ENCODE data around the gene PRMT1. TPM values are rescaled to one million over a fixed set of nuclear protein-coding genes. Genes with fewer than 3 reads are reported as not detected.

PRMT1 gene
- total and polyA plus RNA-seq, 9 of the 15 experiments (the other 6 are each of a cell fraction or from before 2014, with no cell fraction given) = 13.3 to 464 (median 326) TPM

GRCh38 chr19:49672131-49672919 is 4.7 kb upstream of the PRMT1 start (continued):
- TF ChIP-seq SIN3A (IDR thresholded peaks at IDR 0.05; ENCODE audit: borderline replicate concordance in 2 of 2, control insufficient read depth in 1 of 2, low read depth in 2 of 2, low read length in 2 of 2) (peak in 1 of 2 experiments; percentile 32; a peak in 1 of 4 replicates), ZNF133 (CRISPR knock-in tag; IDR thresholded peaks at IDR 0.05) (no peak), THRB (CRISPR knock-in tag; conservative IDR thresholded peaks at IDR 0.05) (0 out of 2 replicates have a peak, but pooled peaks have one; percentile 64), CBX8 (IDR thresholded peaks at IDR 0.05; ENCODE audit: borderline replicate concordance, extremely low read depth, low read depth, low read length, poor library complexity, severe bottlenecking) (no peak), BRD9 (IDR thresholded peaks at IDR 0.05; ENCODE audit: low read depth, partially characterized antibody) (peak; percentile 82), TAF9B (IDR thresholded peaks at IDR 0.05; ENCODE audit: partially characterized antibody) (no peak), RBBP5 (IDR thresholded peaks at IDR 0.05; ENCODE audit: borderline replicate concordance, insufficient read depth, low read length, poor library complexity, severe bottlenecking) (no peak), TEAD2 (tag; IDR thresholded peaks at IDR 0.05) (no peak), NCOA4 (IDR thresholded peaks at IDR 0.05; ENCODE audit: partially characterized antibody) (no peak), KLF6 (CRISPR knock-in tag; IDR thresholded peaks at IDR 0.05; ENCODE audit: borderline replicate concordance) (no peak), ZNF212 (CRISPR knock-in tag; IDR thresholded peaks at IDR 0.05) (no peak), DNMT1 (IDR thresholded peaks at IDR 0.05) (no peak), ADNP (tag; IDR thresholded peaks at IDR 0.05) (no peak), ZNF184 (CRISPR knock-in tag; IDR thresholded peaks at IDR 0.05) (no peak), NEUROD1 (IDR thresholded peaks at IDR 0.05; ENCODE audit: borderline replicate concordance, low read depth, low read length, partially characterized antibody) (peak; percentile 43), TCF3 (CRISPR knock-in tag; IDR thresholded peaks at IDR 0.05) (peak; percentile 6; the same call in 1 of the 2 replicates), SPI1 (IDR thresholded peaks at IDR 0.05; ENCODE audit: borderline replicate concordance, low read depth, low read length) (no peak), ZNF551 (CRISPR knock-in tag; IDR thresholded peaks at IDR 0.05) (no peak)
- TF ChIP-seq, protein P1, sequence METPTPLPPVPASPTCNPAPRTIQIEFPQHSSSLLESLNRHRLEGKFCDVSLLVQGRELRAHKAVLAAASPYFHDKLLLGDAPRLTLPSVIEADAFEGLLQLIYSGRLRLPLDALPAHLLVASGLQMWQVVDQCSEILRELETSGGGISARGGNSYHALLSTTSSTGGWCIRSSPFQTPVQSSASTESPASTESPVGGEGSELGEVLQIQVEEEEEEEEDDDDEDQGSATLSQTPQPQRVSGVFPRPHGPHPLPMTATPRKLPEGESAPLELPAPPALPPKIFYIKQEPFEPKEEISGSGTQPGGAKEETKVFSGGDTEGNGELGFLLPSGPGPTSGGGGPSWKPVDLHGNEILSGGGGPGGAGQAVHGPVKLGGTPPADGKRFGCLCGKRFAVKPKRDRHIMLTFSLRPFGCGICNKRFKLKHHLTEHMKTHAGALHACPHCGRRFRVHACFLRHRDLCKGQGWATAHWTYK (CRISPR knock-in tag; IDR thresholded peaks at IDR 0.05) = 0 out of 2 replicates have a peak, but pooled peaks have one; percentile 23
- TF ChIP-seq, protein P2, sequence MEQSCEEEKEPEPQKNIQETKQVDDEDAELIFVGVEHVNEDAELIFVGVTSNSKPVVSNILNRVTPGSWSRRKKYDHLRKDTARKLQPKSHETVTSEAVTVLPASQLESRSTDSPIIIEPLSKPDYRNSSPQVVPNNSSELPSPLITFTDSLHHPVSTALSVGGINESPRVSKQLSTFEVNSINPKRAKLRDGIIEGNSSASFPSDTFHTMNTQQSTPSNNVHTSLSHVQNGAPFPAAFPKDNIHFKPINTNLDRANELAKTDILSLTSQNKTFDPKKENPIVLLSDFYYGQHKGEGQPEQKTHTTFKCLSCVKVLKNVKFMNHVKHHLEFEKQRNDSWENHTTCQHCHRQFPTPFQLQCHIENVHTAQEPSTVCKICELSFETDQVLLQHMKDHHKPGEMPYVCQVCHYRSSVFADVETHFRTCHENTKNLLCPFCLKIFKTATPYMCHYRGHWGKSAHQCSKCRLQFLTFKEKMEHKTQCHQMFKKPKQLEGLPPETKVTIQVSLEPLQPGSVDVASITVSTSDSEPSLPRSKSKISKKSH (CRISPR knock-in tag; IDR thresholded peaks at IDR 0.05) = no peak
- TF ChIP-seq, protein P3, sequence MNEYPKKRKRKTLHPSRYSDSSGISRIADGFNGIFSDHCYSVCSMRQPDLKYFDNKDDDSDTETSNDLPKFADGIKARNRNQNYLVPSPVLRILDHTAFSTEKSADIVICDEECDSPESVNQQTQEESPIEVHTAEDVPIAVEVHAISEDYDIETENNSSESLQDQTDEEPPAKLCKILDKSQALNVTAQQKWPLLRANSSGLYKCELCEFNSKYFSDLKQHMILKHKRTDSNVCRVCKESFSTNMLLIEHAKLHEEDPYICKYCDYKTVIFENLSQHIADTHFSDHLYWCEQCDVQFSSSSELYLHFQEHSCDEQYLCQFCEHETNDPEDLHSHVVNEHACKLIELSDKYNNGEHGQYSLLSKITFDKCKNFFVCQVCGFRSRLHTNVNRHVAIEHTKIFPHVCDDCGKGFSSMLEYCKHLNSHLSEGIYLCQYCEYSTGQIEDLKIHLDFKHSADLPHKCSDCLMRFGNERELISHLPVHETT (CRISPR knock-in tag; conservative IDR thresholded peaks at IDR 0.05 in 1 of 2, IDR thresholded peaks at IDR 0.05 in 1 of 2) = no peak
